ENCODE results near the gene ZNF550. TPM values are rescaled to one million over a fixed set of nuclear protein-coding genes. Genes with fewer than 3 reads are reported as not detected.
"Not testable (repeated sequence)": the region's sequence is repeated elsewhere in the genome, so short reads cannot be mapped to it uniquely, and the experiment has no call there.

The ZNF550 gene
- total RNA-seq, 1 experiment from 2014 or later: 5.7 TPM

DNA sequence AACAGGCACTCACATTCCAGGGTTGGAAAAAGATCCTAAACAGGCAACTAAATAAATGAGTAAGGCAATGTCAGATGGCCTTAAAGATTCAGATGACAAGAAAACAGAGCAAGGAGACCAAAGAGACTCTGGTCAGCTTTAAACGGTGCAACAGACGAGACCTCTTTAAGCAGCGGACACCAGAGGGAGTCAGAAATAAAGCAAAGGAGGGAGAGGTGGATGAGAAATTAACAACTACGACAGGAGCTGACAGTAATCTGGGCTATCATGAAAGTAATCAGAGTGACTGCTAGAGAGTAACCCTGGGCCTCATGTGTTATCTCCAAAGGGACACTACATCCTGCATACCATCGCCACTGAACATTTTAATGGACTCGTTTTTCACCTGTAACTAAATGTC is 1.1 kb downstream of the ZNF550 start:
- Histone ChIP-seq H3K27ac (ENCODE audit: low read length) (no peak overlapping the region), H3K36me3 (ENCODE audit: insufficient read depth, low read length) (peaks cover 33% of the 10 kb centered on the region), H3K9me3 (ENCODE audit: low read length) (peaks cover 66% of the 10 kb centered on the region), H3K9me2 (replicated peaks; ENCODE audit: insufficient read depth, low read length) (no peaks in the 10 kb centered on the region), H3K4me1 (ENCODE audit: low read length) (no peaks in the 10 kb centered on the region), H2AFZ (ENCODE audit: low read length) (no peak overlapping the region), H3K79me2 (ENCODE audit: low read length) (peaks cover 19% of the 10 kb centered on the region), H3K4me2 (ENCODE audit: low read depth, low read length, poor library complexity, severe bottlenecking) (peak overlapping the region; percentile 61), H4K20me1 (ENCODE audit: insufficient read depth, low read depth, low read length) (no peaks in the 10 kb centered on the region), H3K4me3 (ENCODE audit: low read length) (peak overlapping the region; percentile 73), H3K27me3 (ENCODE audit: low read length) (no peaks in the 10 kb centered on the region), H3K9ac (ENCODE audit: low read length) (peak overlapping the region; percentile 77)
- no peak for DNase-seq

GRCh38 chr19:57557659-57558058 is 2.0 kb downstream of the ZNF550 start:
- no peaks in the 10 kb centered on the region for H3K9me2 ChIP-seq (replicated peaks; ENCODE audit: insufficient read depth, low read length)

GRCh38 chr19:57552432-57552831 is 7.2 kb downstream of the ZNF550 start:
- H3K4me2 ChIP-seq (ENCODE audit: low read depth, low read length, poor library complexity, severe bottlenecking): no peak overlapping the region
- H3K9me3 ChIP-seq (ENCODE audit: low read length): peaks cover 72% of the 10 kb centered on the region
- no peak overlapping the region for H3K27ac ChIP-seq (ENCODE audit: low read length)
- no peaks in the 10 kb centered on the region for H3K27me3 ChIP-seq (ENCODE audit: low read length)
- H4K20me1 ChIP-seq (ENCODE audit: insufficient read depth, low read depth, low read length): no peaks in the 10 kb centered on the region
- H3K9me2 ChIP-seq (replicated peaks; ENCODE audit: insufficient read depth, low read length): no peaks in the 10 kb centered on the region
- no peaks in the 10 kb centered on the region for H3K79me2 ChIP-seq (ENCODE audit: low read length)
- peaks cover 85% of the 10 kb centered on the region for H3K36me3 ChIP-seq (ENCODE audit: insufficient read depth, low read length)
- no peak overlapping the region for H3K4me3 ChIP-seq (ENCODE audit: low read length)
- no peak for DNase-seq
- H3K4me1 ChIP-seq (ENCODE audit: low read length): no peaks in the 10 kb centered on the region
- H3K9ac ChIP-seq (ENCODE audit: low read length): no peak overlapping the region
- no peak overlapping the region for H2AFZ ChIP-seq (ENCODE audit: low read length)

More at GRCh38 chr19:57557659-57558058, 2.0 kb downstream of the ZNF550 start:
- Histone ChIP-seq H3K27ac (ENCODE audit: low read length) (no peak overlapping the region), H3K4me1 (ENCODE audit: low read length) (no peaks in the 10 kb centered on the region), H3K36me3 (ENCODE audit: insufficient read depth, low read length) (peaks cover 41% of the 10 kb centered on the region), H3K4me2 (ENCODE audit: low read depth, low read length, poor library complexity, severe bottlenecking) (no peak overlapping the region), H3K9ac (ENCODE audit: low read length) (no peak overlapping the region), H2AFZ (ENCODE audit: low read length) (no peak overlapping the region), H3K27me3 (ENCODE audit: low read length) (no peaks in the 10 kb centered on the region), H3K79me2 (ENCODE audit: low read length) (peaks cover 19% of the 10 kb centered on the region), H3K4me3 (ENCODE audit: low read length) (no peak overlapping the region), H3K9me3 (ENCODE audit: low read length) (peaks cover 66% of the 10 kb centered on the region), H4K20me1 (ENCODE audit: insufficient read depth, low read depth, low read length) (no peaks in the 10 kb centered on the region)
- DNase-seq: no peak

DNA sequence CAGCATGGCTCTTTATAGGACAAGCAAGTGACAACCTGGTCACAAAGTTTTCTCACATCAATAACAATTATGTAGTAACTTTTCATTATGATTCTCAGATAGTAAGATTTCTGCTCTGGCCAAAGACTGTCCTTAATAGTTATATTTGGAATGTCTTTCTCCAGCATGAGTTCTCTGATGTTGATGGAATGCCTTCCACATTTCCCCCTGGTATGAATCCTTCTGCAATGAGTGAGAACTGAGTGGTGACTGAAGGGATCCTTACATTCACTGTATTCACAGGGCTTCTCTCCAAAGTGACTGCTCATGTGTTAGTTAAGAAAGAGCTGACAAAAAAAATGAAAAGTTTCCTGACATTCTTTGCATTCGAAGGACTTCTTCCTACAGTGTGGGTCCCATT is 13.2 kb downstream of the ZNF550 start:
- H3K9me2 ChIP-seq (replicated peaks; ENCODE audit: insufficient read depth, low read length): no peaks in the 10 kb centered on the region
- no peak overlapping the region for H3K9ac ChIP-seq (ENCODE audit: low read length)
- H3K4me1 ChIP-seq (ENCODE audit: low read length): no peaks in the 10 kb centered on the region
- no peak overlapping the region for H2AFZ ChIP-seq (ENCODE audit: low read length)
- no peak overlapping the region for H3K27ac ChIP-seq (ENCODE audit: low read length)
- H3K36me3 ChIP-seq (ENCODE audit: insufficient read depth, low read length): peaks cover 90% of the 10 kb centered on the region
- no peak overlapping the region for H3K4me3 ChIP-seq (ENCODE audit: low read length)
- H4K20me1 ChIP-seq (ENCODE audit: insufficient read depth, low read depth, low read length): no peaks in the 10 kb centered on the region
- peaks cover 90% of the 10 kb centered on the region for H3K9me3 ChIP-seq (ENCODE audit: low read length)
- DNase-seq: no peak
- H3K4me2 ChIP-seq (ENCODE audit: low read depth, low read length, poor library complexity, severe bottlenecking): no peak overlapping the region
- no peaks in the 10 kb centered on the region for H3K79me2 ChIP-seq (ENCODE audit: low read length)
- no peaks in the 10 kb centered on the region for H3K27me3 ChIP-seq (ENCODE audit: low read length)

DNA sequence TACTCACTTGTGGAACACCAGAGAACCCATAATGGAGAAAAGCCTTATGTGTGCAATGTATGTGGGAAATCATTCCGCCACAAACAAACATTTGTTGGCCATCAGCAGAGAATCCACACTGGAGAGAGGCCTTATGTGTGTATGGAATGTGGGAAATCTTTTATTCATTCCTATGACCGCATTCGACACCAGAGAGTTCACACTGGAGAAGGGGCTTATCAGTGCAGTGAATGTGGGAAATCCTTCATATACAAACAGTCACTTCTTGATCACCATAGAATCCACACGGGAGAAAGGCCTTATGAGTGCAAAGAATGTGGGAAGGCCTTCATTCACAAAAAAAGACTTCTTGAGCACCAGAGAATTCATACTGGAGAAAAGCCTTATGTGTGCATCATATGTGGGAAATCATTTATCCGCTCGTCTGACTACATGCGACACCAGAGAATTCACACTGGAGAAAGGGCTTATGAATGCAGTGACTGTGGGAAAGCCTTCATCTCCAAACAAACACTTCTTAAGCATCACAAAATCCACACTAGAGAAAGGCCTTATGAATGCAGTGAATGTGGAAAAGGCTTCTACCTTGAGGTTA is 21.6 kb downstream of the ZNF550 start:
- Histone ChIP-seq H3K9me3 (ENCODE audit: low read length) (peaks cover 80% of the 10 kb centered on the region), H3K4me2 (ENCODE audit: low read depth, low read length, poor library complexity, severe bottlenecking) (no peak overlapping the region), H3K27ac (ENCODE audit: low read length) (no peak overlapping the region), H3K79me2 (ENCODE audit: low read length) (peaks cover 9% of the 10 kb centered on the region; the same call in 1 of the 2 replicates), H3K4me3 (ENCODE audit: low read length) (0 out of 2 replicates have a peak overlapping the region, but pooled peaks have one; percentile 3), H2AFZ (ENCODE audit: low read length) (no peak overlapping the region), H4K20me1 (ENCODE audit: insufficient read depth, low read depth, low read length) (no peaks in the 10 kb centered on the region), H3K9ac (ENCODE audit: low read length) (no peak overlapping the region), H3K27me3 (ENCODE audit: low read length) (no peaks in the 10 kb centered on the region), H3K36me3 (ENCODE audit: insufficient read depth, low read length) (peaks cover 92% of the 10 kb centered on the region), H3K9me2 (replicated peaks; ENCODE audit: insufficient read depth, low read length) (no peaks in the 10 kb centered on the region), H3K4me1 (ENCODE audit: low read length) (no peaks in the 10 kb centered on the region)
- no peak for DNase-seq

- 0 out of 2 replicates have a peak within 1 kb of the TSS, but pooled peaks have one; percentile 8 for H3K27ac ChIP-seq (ENCODE audit: low read length)
- peaks cover 9% of the 10 kb centered on the region for H3K4me1 ChIP-seq (ENCODE audit: low read length)
- peak; percentile 99 for DNase-seq
- no peaks in the 10 kb centered on the region for H4K20me1 ChIP-seq (ENCODE audit: insufficient read depth, low read depth, low read length)
- peak within 1 kb of the TSS; percentile 79 for H3K9ac ChIP-seq (ENCODE audit: low read length)
- H3K4me2 ChIP-seq (ENCODE audit: low read depth, low read length, poor library complexity, severe bottlenecking): peak within 1 kb of the TSS; percentile 88
- H2AFZ ChIP-seq (ENCODE audit: low read length): peak within 1 kb of the TSS; percentile 87
- no peaks in the 10 kb centered on the region for H3K9me2 ChIP-seq (replicated peaks; ENCODE audit: insufficient read depth, low read length)
- peak within 1 kb of the TSS; percentile 86 for H3K4me3 ChIP-seq (ENCODE audit: low read length)
- H3K9me3 ChIP-seq (ENCODE audit: low read length): peaks cover 37% of the 10 kb centered on the region
- peaks cover 44% of the 10 kb centered on the region for H3K79me2 ChIP-seq (ENCODE audit: low read length)
- H3K27me3 ChIP-seq (ENCODE audit: low read length): no peaks in the 10 kb centered on the region
- peaks cover 26% of the 10 kb centered on the region for H3K36me3 ChIP-seq (ENCODE audit: insufficient read depth, low read length)
Observed at GRCh38 chr19:57527136-57527881, 32.4 kb downstream of the ZNF550 start, which contains the start of gene ZNF549. TSS of gene ZNF549 (plus strand) at chr19:57527356. CDS start at chr19:57527574, 218 bp downstream.

DNA sequence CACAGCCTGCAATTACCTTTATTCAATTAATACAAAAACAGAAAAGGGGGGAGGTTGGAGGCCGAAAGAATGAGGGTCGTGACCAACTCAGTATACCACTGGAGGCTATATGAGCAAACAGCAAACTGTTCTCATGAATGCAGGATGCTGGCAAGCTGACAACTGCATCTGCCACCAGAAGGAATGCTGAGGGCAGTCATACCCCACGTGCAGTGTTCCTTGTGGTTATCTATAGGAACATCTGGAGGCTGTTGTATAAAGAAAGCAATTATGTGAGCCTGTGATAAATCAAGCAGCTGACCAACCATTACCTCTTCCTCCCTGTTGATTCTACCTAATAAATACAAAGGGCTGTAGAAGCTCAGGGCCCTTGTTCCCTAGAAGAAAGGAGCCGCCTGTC is 41.6 kb downstream of the ZNF550 start:
- DNase-seq; H2AFZ ChIP-seq (ENCODE audit: low read length); H3K4me3 ChIP-seq (ENCODE audit: low read length); H4K20me1 ChIP-seq (ENCODE audit: insufficient read depth, low read depth, low read length); H3K79me2 ChIP-seq (ENCODE audit: low read length); H3K4me1 ChIP-seq (ENCODE audit: low read length); H3K9me2 ChIP-seq (replicated peaks; ENCODE audit: insufficient read depth, low read length); H3K27ac ChIP-seq (ENCODE audit: low read length); H3K27me3 ChIP-seq (ENCODE audit: low read length); H3K4me2 ChIP-seq (ENCODE audit: low read depth, low read length, poor library complexity, severe bottlenecking); H3K9ac ChIP-seq (ENCODE audit: low read length): not testable (repeated sequence)
- Histone ChIP-seq H3K36me3 (ENCODE audit: insufficient read depth, low read length) (peaks cover 41% of the 10 kb centered on the region), H3K9me3 (ENCODE audit: low read length) (peaks cover 41% of the 10 kb centered on the region)

DNA sequence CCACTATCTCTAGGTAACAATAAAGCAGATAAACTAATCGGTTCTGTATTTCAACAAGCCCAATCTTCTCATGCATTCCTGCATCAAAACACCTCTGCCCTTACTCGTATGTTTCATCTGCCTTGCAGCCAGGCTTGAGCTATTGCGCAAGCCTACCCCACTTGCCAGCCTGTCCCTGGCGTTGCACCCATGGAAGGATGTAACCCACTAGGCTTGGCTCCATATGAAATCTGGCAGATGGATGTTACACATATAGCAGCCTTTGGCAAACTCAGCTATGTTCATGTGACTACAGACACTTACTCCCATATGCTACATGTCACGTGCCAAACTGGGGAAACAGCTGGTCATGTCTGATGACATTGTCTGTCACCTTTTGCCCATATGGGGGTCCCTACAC is 44.4 kb downstream of the ZNF550 start:
- H3K9me3 ChIP-seq (ENCODE audit: low read length): peaks cover 49% of the 10 kb centered on the region
- H4K20me1 ChIP-seq (ENCODE audit: insufficient read depth, low read depth, low read length): no peaks in the 10 kb centered on the region
- no peak for DNase-seq
- no peaks in the 10 kb centered on the region for H3K4me1 ChIP-seq (ENCODE audit: low read length)
- H3K4me2 ChIP-seq (ENCODE audit: low read depth, low read length, poor library complexity, severe bottlenecking): no peak overlapping the region
- H3K27me3 ChIP-seq (ENCODE audit: low read length): no peaks in the 10 kb centered on the region
- no peak overlapping the region for H3K27ac ChIP-seq (ENCODE audit: low read length)
- peaks cover 43% of the 10 kb centered on the region for H3K36me3 ChIP-seq (ENCODE audit: insufficient read depth, low read length)
- no peaks in the 10 kb centered on the region for H3K79me2 ChIP-seq (ENCODE audit: low read length)
- no peak overlapping the region for H3K9ac ChIP-seq (ENCODE audit: low read length)
- H2AFZ ChIP-seq (ENCODE audit: low read length): no peak overlapping the region
- no peak overlapping the region for H3K4me3 ChIP-seq (ENCODE audit: low read length)
- no peaks in the 10 kb centered on the region for H3K9me2 ChIP-seq (replicated peaks; ENCODE audit: insufficient read depth, low read length)
